Activated CD4-positive, alpha-beta T cell treated with anti-CD3 and anti-CD28 coated beads for 4 hours (primary cell): ENCODE data around the gene SLC25A20.

ENCODE experiments used
- DNase-seq, 2 donors: peaks; one replicate each; pipeline ENCODE4 v3.0.0-alpha.2; 2020

SLC25A20 gene

GRCh38 chr3:48897460-48898376, 964 bp downstream of the SLC25A20 start:
- peak in 1 of 2 donors; percentile 4 for DNase-seq

- DNase-seq = no peak
Measured at GRCh38 chr3:48896936-48897335, 1.7 kb downstream of the SLC25A20 start.

- no peak for DNase-seq
Measured at GRCh38 chr3:48894516-48894915, 4.2 kb downstream of the SLC25A20 start.

- no peak for DNase-seq
Measured at GRCh38 chr3:48891606-48892005, 7.1 kb downstream of the SLC25A20 start.

- no peak for DNase-seq
Measured at GRCh38 chr3:48885753-48886152, 12.9 kb downstream of the SLC25A20 start.

GRCh38 chr3:48881652-48882114, 17.0 kb downstream of the SLC25A20 start:
- DNase-seq = no peak

- no peak for DNase-seq
Measured at GRCh38 chr3:48881006-48881405, 17.7 kb downstream of the SLC25A20 start.

GRCh38 chr3:48879994-48880377, 18.7 kb downstream of the SLC25A20 start:
- no peak for DNase-seq

GRCh38 chr3:48879307-48879993, 19.2 kb downstream of the SLC25A20 start:
- DNase-seq = no peak

GRCh38 chr3:48877671-48878070, 21.0 kb downstream of the SLC25A20 start:
- DNase-seq = no peak

- no peak for DNase-seq
Measured at GRCh38 chr3:48863122-48863521, 35.6 kb downstream of the SLC25A20 start.

- no peak for DNase-seq
Measured at GRCh38 chr3:48859206-48859605, 39.5 kb downstream of the SLC25A20 start.

- DNase-seq = no peak
Measured at GRCh38 chr3:48858709-48859108, 40.0 kb downstream of the SLC25A20 start.

GRCh38 chr3:48857641-48858040, 41.0 kb downstream of the SLC25A20 start:
- no peak for DNase-seq

GRCh38 chr3:48856469-48856868, 42.2 kb downstream of the SLC25A20 start:
- no peak for DNase-seq

GRCh38 chr3:48855681-48856447, 42.8 kb downstream of the SLC25A20 start:
- no peak for DNase-seq

GRCh38 chr3:48852151-48852550, 46.5 kb downstream of the SLC25A20 start:
- DNase-seq = no peak

- DNase-seq = no peak
Measured at GRCh38 chr3:48851407-48851806, 47.3 kb downstream of the SLC25A20 start.

- no peak for DNase-seq
Measured at GRCh38 chr3:48848816-48849515, 49.7 kb downstream of the SLC25A20 start.

- DNase-seq = peak; percentile 72 to 79
Measured at GRCh38 chr3:48847504-48848423, 50.9 kb downstream of the SLC25A20 start, which contains the start of gene PRKAR2A. PRKAR2A (minus strand) TSS chr3:48847874; CDS start chr3:48847596, 278 bp downstream.

- DNase-seq = peak; percentile 30 to 48
Measured at GRCh38 chr3:48847053-48847503, 51.6 kb downstream of the SLC25A20 start.
